Hematopoietic multipotent progenitor cell treated with erythropoietin and hydrocortisone succinate and interleukin-3 and kit ligand, for 15 days (in vitro differentiated cells): ENCODE results near the gene ERG.

ENCODE experiments used
- DNase-seq: peaks from one replicate; pipeline ENCODE4 v3.0.0-alpha.2; 2015; ENCODE audit warnings: low spot score

ERG gene

DNA sequence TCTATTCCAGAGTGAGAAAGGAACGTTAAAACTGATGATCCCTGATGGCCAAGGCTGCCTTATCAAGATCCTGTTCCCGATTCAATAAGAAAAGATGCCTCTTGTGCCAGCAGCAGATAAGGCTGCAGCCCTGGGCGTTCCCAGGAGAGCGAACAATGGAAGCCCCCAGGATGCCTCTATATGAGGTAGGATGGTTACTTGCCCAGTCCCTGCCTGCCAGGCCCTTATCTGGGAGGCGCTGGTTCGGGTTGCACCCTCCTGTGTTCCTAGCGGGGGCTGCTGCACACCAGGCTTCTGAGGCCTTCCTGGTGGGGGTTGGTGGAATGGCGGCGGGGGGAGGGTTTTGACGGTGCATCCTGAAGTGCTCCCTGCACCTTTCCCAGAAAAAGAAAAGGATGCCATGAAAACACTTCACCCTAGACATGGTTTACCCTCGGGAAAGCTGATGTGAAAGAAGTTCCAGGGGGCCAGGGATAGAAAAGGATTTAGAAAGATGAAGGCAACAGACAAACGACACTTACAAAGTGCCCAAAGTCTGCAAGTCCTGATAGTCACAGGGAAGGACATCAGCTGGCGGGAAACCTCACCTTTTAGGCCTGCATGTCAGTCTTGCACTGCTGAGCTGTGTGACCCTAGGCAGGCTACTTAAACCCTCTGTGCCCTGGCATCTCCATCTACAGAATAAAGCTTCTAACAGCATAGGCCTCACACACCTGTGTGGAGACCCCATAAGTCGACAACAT, 141.2 kb downstream of the ERG start:
- no peak for DNase-seq

DNA sequence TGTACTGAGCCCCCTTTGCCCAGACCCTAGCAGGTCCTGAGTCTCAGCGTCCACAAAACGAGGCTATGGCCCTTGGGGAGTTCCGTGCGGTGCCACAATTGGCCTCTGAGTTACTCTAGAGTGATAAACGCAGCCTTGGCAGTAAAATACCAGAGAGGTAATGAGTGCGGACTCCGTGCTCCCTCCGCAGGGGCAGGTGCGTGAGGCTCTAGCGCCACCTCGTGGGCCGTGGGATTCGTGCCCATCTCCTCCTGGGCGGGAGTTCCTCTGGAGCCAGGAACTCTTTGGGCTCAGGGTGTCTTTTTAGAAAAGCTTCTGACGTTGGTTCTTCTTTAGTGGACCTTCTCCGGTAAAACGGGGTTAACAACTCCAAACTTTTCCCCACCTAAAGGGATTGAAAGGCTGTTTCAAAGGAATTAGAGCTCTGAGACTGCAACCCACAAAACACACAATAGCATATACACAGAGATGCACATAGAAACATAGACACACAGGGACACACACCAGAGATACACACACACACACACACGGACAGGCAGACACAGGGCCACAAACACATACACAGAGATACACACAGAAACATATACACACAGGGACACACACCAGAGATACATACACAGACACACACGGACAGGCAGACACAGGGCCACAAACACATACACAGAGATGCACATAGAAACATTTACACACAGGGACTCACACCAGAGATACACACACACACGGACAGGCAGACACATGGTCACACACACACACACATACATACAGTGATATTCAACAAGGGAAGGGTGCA, 142.1 kb downstream of the ERG start:
- peak; percentile 72 for DNase-seq

DNA sequence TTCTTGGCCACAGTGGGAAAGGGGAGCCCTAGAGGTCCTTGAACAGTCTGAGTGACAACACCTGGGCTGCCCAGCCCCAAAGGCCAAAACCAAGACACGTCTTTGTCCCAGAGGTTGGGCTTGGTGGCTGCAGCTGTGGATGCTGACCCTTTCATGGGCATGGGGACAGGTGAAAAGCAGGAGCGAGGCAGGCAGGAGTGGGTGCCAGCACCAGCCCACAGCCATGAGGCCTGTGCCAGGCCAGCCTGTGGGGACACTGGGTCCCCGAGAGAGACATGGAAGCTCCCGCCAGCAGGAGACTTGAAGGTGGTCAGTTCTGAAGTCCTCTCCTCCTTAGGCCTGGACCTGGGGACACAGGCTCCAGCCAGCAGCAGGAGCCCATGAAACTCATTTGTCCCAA, 142.9 kb downstream of the ERG start:
- no peak for DNase-seq

DNA sequence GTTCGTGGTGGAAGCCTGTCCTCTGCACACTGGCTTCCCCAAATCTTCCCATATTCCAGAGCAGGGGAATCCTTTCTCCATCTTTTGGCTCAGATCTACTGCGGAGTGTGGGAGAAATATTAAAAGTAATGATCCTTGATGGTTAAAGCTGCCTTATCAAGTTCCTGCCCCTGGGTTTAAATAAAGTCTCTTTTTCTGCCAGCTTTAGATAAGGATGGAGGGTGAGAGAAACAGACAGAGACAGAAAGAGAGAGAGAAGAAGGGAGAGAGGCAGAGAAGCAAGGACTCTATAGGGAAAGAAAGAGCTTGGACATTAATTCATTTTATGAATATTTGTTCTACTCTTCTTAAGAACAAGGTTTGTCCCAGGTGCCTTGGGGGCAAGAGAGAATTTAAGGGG, 143.5 kb downstream of the ERG start:
- peak; percentile 20 for DNase-seq

DNA sequence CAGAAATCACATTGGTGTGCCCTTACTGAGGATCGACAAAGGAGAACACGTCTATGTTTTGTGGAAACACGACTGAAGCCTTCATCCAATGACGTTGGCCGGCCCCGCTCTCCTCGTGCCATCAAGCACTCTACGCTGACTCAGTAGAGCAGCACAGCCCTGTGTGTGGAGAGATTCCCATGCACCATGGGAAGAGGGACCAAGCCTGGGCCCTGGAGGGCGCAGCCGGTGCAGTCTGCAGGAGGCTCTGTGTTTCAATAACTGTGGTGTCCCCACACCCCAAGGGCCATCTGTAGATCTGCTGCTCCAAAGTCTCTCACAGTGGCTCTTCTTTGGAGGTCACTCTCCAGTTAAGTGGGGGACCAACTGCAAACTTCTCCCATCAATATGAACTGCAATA, 144.0 kb downstream of the ERG start:
- no peak for DNase-seq

DNA sequence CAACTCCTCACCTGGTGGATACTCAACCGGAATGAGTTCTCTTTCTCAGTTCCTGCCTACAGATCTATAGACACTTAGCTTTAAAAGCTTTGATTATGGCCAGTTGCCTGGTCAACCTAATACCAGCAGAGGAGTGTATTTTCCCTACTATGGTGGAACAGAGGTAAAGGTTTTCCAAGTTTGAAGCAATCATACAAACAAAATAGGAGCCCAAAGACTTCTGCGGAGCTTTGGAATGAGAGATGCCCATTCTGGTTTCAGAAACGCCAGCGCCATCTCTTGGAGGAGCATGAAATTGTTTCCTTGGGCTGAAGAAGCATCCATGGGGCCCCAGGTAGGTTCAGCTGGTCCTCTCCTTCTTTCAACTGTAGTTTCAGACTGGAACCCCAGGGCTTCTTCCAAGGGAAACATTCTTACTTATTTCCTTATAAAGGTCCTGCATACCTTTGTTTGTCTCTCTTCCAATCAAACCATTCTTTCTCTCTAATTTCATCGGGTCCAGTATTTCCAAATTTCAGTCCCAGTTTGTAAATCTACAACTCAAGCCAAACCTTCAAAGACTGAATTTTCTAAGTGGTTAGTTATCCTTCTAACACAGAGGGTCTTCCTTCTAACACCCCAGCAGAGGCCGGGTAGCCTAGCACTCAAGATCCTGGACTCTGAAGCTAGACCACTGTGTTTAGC, 145.6 kb downstream of the ERG start:
- DNase-seq = peak; percentile 15

DNA sequence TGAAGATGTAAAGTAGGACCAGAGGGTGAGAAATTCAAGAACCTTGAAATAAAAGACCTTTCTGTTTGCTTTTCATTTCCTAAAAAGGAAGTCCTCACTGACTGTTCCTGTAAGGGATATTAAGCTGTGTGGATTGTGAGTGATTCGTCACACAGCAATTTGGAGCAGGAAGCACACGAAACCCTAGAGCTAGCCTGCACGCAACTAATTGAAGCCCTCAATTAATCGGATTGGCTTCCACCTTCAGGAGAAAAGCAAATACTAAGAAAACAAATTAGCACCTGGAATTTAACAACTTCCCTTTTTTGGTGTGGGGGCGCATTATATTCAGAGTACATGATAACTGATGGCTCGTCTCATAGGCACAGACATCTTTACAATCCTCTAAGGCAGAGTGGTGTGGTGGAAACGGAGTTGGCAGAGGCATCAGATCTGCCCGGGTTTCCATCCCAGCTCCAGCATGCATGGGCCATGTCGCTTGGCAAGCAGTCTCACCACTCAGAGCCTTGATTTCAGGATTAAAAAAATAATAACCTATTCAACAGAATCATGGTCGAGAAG, 146.2 kb downstream of the ERG start:
- no peak for DNase-seq

DNA sequence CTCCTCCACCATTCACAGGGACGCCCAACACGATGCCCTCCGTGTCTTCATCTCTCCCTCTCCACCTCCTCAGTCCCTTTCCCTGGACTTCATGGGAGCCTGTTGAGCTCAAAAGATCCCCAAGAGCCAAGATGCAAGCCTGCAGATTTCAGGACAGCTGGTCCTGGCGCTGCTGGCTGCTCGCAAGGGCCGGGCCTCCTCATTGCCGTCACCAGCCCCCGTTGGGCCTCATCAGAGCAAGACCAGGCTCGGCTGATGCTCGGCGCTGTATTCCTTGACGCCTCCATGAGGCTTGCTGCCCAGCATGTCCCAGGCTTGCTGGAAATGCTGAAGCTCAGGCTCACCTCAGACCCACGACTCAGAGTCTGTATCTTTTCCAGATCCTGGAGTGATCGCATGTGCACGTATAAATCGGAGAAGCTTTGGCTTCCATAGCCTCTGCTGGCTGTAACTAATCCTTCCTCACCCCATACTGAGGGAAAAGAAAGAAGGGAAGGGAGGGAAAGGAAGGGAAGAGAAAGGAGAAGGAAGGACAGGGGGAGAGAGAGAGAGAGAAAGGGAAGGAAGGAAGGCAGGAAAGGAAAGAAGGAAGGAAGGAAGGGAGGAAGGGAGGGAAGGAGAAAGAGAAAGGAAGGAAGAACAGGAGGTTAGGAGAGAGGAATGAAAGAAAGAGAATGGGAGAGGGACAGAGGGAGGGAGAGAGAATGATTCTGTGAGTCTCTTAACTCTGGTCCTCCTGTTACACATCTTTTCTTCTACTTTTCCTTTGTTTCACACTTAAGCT, 146.9 kb downstream of the ERG start:
- no peak for DNase-seq

DNA sequence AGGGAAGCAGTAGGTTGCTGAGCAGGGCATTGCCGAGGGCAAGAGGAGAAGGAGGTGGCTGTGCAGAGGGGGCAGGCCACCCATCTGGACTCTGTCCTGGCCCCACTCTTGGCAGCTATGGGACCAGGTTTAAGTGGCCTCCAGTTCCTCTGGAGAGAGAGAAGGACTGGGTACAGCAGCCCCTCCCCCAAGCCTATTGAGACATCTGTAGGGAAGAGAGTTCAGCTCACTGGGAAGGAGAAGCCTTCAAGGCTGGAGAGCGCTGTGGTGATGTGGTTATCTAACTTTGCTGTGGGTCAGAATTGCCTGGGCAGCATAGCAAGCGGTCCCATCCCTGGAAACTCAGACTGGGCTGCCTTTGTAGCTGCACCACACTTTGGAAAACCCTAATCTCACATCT, 147.6 kb downstream of the ERG start:
- no peak for DNase-seq

DNA sequence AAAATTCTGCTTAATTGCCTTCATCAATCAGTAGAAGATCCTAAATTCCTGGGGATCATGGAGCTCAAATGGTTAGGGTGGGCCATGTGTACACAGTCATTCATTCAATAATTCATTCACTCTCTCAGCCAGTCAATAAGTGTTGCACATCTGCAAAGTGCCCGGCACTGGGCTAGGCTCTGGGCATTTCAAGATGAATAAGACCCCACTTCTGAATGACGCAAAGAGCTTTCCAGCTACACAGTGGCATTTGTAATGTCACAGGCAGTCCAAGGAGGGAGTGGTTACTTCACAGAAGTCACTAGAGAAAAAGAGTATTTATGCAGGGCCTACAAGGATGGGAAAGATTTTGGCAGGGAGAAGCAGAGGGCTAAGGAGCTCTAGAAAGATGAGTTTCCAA, 148.3 kb downstream of the ERG start:
- no peak for DNase-seq

DNA sequence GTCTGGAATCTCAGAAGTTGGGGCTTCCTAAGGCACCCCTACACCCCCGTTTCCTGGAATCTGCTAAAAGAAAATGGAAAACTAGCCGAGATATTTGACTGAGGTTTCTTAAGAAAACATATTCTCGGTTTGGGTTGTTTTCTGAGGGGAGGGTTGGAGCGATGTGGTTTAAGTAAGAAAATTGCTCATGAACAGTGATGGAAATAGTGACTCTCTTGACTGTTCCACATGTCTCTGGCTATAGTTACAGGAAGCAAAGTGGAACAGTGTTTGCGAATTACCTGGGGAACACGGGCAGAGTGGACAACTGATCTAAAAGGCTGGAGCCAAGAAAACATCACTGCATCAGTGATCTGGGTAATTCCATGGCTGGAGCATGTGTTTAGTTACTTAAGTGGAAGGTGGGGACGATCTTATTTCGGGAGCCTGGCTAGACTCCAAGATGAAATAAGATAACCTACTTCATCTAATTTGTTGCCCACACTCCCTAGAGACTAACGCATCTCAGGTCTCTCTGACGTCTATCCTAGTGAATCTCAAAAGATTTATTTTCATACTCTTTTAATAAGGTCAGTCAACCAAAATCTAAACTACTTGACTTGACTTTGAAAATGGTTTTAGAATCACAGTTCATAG, 149.0 kb downstream of the ERG start:
- DNase-seq = no peak

DNA sequence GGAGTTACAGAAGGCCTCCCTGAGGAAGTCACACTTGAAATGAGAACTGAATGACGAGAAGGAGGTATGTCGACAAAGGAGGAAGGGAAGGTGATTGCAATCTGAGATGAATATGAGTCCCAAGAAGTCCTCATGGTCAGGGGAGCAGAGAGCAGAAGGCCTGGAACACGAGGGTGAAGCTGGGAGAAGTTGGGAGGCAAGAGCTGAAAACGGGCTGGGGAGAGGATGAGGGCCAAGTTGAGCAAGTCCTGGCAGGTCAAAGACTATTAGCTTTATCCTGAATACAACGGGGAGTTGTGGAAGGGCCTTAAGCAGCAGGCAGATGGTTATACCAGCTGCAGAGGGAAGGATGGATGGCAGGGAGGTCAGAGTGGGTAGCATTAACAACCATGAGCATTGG, 152.0 kb downstream of the ERG start:
- DNase-seq = no peak

DNA sequence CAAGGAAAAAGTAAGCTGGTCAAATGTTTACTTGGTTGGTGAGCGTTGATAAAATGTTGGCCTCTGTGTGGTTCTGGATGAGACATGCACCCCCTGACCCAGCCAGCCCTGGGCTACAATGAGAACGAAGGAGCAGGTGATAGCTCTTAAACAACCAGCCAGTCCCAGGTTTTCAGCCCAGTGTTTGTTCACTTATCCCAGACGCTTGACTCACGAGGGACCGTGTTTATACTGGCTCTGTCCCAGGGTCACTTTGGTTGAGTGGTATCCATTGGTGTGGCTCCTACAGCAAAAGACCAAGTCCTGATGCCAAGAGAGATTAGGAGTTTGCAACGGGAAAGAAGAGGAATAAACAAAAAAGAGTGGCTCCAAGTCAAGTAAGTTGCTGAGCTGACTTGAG, 154.6 kb downstream of the ERG start:
- DNase-seq = no peak

DNA sequence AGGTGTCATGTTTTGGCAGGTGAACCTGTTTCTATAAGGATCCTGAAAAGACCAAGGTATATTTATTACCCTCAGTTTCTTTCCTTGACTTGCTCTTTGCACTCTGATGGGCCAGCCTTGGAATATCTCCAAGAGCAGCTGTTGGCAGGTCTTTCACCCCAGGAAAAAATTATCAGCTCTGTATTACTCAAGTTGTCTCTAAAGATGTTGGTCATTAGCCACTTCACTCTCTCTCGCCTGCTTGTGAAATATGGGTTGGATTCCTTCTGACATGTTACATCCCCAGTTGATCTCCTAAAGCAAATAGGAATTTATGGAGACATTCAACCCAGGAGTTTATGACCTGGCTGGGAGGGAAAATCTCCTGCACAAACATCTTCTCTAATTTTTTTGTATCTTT, 155.5 kb downstream of the ERG start:
- DNase-seq = no peak

DNA sequence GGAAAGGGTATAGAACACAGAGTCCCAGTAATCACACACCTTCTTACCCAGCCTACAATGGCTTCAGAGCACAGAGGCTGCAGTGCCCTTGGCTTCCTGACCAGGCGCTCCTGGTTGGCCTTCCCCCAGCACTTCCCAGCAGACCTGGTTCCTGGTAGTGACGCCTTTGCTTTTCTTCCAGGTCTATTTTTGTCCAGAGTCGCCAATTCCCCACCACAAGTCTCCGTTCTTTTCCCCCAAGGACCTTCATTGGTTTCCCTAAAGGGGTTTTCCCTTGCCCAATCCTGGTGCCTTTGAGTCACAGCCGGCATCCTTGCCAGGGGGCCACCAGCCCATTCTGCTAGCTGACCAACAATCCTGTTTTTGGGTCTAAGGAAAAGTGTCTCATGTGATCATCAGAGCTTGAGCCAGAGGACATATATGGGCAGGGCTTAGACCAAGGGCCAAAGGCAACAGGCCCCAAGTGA, 156.7 kb downstream of the ERG start:
- no peak for DNase-seq

DNA sequence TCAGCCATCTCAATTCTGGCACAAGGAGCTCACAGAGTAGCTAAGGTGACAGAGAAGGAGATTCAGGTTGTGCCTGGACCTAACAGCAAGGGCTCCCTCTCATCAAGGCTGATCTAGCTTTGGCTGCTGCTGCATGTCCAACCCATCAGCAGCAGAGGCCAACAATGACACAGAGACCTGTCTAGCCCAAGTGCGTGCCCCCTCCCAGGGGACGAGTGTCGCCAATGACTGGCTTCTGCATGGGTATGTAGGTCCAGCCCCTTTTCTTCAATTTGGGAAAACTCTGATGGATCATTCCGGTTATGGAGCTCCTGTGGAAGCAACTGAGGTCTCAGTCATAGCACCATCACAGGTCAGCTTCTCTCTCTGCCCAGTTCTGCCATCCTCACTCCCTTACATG, 158.1 kb downstream of the ERG start:
- no peak for DNase-seq

DNA sequence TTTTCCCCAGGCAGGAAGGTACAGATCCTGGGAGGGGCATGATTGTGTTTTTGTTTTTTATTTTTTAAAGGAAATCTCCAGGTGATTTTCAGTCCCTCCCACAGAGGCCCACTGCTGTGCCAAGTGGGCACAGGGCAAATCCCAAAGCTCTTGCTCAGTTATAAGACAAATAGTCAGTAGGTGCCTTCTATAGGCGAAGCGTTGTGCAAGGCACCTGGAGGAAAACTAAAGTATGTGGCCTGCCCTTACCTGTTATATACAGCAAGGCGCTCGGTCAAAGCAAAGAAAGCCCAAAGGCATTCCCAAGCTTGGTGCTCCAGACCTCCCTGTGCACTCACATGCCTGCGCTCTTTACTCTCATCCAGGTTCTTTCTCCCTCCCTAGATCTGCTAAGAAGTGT, 160.5 kb downstream of the ERG start:
- no peak for DNase-seq

DNA sequence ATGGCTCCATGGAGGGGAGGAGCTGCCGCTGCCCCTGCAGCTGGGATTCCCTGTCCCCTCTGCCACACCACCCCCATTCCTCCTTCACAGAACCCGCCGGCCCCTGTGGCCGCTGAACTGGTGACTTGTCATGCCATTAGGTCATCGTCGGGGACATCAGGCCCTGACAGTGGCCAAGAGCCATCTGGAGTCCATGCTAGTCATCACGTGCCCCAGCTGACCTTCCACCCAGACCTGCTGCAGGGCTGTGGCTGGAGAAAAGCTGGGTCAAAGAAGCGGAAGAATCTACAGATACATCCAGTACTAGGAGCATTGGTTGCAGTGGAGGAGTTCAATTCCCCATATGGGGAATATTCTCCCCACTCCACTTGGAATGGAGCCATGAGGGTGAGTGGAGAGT, 163.4 kb downstream of the ERG start:
- no peak for DNase-seq

DNA sequence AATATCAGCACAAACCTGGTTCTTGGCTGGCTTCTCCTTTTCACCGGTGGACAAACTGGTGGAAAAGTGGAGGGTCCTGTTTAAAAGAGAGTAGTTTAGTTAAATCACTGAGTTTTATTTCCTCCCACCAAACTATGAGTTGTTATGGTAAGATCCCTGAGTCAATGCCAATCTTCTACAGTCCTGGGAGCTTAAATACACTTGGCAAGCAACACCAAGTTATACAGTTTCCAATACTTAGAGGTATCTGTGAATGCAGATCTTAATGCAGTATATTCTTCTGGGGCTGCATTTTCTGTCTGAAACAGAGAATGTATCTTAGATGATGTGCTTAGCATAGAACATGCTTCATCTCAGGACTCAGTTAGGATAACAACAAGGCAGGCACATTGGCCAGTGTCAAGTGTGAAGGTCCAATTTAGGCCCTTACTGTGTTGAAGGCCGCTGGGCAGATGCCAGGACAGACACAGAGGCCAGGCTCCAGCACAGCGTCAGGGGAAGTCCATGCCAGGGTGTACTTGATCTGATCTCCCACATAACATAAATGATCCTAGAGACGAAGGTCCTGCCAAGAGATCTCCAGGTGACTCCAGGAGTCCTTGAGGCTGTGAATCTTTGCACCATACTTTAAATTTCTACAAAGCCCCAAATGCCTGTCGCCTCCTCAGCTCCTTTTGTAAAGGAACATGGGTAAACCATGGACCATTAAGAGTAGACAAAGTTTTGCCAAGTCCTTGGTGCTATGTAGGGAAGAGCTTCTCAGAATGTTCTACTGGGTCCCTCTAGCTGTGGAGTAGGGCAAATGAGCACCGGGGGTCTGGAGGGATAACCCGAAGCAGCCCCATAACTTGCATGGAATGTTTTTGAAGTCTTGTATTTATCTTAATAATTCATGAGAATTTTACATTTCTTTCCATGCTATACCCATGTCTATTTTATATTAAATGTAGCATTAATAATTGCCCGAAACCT, 164.7 kb downstream of the ERG start:
- DNase-seq = no peak

DNA sequence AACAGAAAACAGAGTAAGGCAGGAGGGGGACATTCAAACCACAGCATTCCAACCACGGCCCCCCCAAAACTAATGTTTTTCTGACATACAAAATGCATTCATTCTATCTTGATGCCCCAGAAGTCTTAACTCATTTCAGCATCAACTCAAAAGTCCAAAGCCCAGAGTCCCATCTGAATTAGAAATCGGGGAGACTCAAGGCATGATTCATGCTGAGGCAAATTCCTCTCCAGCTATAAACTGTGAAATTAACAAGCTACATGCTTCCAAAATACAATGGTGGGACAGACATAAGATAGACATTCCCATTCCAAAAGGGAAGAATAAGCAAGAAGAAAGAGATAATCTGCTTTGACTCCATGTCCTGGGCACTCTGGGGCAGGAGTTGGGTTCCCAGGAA, 167.6 kb downstream of the ERG start:
- no peak for DNase-seq
